HG03520 (cell line): ENCODE measurements around the gene LEF1.

Source experiments
- ATAC-seq: cut with Tn5 transposase; IDR thresholded peaks from one replicate; pipeline ENCODE4 v1.9.1; 2021; ENCODE audit warnings: mild to moderate bottlenecking, moderate library complexity; ENCODE audit not compliant: unreplicated experiment

LEF1 gene

DNA sequence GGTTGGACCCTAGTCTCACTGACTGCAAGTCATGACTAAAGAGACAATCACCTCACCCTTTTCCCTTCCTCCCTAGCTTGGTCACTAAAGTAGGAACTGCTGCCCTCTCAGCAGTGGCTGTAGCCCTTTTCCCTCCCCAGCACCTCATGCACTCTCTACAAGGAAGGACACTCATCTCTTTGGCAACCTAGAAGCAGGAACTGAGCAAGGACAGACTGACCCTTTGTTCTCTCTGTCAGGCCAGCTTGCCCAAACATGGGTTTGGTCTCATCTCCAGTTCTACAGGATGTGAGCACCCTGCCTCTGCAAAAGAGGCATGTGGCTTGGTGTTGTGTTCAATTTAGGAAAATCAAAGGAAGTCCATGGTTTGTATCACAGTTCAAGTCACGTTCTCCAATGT, 15.8 kb downstream of the LEF1 start:
- no peak for ATAC-seq

DNA sequence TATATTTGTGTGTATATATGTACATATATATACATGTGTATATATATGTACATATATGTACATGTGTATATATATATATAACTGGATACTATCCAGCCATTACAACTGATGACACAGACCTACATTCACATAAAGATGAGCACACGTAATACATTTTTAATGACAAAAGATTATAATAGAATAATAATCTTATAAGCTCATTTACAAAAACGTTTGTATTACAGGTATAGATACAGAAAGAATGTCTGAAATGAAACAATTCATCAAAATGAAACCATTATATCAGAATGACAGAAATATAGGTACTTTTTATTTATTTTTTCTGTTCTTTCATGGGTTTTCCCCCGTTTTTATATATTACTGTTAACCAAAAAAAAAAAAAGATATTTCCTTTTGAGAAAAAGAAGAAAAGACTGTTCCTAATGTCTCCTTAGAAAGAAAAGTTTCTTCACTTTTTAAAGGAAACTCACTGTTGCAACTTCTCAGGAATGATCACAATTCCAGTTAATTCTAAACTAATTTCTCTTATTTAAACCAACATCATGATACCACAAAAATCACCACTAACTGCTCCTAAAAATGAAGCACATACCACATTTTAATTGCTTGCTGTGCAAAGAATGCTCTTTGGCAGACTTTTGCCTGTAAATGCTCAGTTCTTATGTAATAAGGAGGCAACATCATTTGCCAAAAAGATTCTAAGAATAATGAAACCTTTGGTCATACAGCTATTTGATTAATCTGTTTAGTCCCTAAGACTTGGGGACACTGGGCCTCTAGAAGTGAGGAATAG, 18.9 kb downstream of the LEF1 start:
- no peak for ATAC-seq

DNA sequence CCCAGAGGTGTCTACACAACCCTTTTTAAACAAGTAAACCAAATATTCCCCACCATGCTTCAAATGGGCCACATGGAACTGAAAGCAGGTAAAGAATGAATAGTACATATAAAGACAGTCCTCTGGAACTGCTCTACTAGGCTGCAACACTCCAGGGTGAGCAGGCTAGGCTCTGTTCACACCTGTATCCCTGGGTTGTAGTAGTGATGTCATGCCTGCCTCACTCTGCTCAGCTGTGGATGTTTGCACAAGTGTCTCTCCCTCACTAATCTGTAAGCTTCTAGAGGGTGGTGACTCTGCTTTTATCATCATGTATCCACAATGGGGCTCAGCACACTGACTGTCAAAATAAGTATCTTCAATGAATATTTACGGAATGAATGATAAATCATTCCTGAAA, 20.4 kb downstream of the LEF1 start:
- no peak for ATAC-seq

DNA sequence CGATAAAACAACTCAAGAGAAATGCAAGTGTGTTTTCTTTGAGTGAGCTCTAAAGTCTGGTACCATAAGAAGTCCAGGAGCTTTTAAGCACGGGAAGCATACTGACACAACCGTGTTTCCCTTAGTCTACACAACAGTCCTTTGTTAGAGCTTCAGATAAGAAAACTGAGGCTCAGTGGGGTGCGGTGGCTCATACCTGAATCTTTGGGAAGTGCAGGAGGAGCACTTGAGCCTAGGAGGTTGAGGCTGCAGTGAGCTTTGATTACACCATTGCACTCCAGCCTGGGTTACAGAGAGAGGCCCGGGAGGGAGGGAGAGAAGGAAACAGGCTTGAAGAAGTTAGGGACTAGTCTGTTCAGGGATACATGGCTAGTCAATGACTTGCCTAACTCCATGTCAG, 21.9 kb downstream of the LEF1 start:
- ATAC-seq = no peak

DNA sequence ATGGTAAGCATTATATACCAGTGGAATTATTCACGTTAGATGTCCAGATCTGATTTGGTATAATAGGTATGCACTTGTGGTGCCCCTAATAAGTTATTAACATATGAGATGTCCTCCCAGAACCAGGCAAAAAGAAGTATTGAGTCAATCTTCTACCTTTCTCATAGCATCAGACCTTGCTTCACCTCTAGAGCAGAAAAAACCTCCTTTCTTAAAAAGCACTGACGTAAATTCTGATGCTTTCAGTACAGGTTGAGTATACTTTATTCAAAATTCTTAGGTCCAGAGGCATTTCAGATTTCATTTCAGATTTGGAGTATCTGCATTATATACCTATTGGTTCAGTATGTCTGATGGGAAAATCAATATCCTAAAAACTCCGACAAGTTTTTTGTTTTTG, 22.4 kb downstream of the LEF1 start:
- ATAC-seq = no peak

DNA sequence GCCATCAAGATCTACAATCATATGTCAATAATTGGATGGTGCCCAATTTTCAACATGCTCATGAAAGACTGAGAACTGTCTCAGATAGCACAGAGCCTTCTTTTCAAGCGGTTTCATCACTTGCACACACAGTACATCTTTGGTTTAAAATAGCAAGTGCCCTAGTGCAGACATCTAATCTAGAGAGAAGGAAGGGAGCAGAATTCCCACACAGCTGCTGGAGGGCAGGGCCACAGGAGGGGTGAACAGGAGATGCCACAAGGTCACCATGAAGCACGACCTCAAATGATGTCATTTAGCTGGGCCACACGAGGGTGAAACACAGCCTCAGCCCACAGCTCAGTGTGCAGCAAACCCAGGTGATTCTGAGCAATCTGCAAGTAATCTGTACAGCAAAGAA, 24.3 kb downstream of the LEF1 start:
- no peak for ATAC-seq

DNA sequence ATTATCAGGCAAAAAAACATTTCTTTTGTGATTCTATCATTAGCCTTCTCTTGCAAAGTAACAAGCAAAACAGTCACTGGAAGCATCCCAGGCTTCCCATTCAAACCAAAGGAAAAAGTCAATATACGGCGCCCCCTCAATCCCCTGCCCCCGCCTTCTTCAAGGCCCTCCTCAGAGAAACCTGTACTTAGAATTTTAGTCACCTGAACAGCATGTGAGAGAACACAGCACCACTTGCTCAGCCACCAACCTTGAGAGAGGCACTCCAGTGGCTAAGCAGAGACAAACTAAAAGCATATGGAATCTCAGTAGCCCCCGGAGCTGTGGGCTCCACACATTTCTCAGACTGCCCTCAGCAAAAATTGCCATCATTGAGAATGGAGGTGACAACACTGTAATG, 25.2 kb downstream of the LEF1 start:
- no peak for ATAC-seq

DNA sequence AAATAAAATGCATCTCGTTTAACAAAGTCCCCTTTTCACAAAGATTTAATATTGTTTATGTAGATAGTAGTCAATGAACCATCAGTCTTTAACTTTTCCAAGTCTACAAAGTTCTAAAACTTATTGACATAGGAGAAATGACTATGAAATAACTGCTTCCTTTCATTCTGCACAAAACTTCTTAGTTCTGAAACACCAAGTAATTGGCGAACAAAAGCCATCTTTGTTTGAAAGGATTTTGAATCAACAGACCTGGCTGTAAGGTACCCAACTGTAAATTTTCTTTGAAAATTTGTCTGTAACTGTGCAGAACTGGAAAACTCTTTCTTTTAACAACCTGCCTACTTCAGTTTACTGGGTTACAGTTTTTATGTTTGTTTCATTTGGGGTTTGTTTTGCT, 25.9 kb downstream of the LEF1 start:
- no peak for ATAC-seq

DNA sequence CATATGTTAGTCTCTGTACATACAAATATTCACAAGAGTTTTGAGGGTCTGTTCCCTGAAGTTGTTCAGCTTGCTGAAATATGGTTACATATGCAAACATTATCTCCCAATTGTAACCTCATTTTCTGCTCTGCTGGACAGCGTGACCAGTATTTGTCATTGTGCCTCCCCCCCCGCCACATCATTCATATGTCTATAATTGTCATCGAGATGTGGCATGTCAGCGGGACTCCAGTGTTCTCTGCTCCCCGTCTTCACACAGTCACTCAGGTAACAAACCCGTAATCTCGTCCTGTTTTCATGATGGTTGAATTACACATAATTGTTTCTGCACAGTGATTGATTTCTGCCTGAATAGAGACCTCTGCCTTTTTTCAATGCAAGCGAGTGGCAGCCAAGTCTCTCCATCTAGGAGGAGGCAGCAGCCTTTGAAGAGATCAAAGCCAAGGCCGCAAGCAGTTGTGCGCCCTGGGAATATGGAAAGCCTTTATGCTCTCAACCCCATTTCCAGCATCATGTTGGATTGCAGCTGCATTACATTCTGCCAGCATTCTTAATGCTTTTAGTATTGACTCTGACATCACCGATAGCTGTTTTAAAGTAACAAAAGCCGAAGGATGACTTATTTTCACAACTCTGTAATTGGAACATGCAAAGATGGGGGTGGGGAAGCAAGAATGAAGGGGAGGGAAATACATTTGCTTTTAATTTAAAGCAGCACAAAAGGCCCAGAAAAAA, 27.4 kb downstream of the LEF1 start:
- no peak for ATAC-seq

DNA sequence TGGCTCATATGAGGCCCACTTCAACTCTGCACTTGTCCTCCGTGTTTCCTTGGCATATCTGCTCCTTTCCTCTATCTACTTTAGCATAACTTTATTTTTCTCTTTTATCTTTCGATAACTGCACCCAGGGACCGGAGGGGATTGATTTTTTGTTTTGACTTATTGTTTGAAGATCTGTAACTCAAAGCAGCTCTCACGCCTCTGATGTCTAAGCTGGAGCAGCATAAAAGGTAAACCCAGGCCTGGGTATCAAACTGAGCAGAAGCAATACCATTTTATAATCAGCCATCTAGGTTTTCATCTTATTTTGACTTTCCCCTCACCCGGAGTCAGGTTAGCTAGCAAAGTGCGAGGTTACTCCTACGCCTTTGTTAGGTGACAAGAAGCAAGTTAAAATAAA, 28.4 kb downstream of the LEF1 start:
- no peak for ATAC-seq

DNA sequence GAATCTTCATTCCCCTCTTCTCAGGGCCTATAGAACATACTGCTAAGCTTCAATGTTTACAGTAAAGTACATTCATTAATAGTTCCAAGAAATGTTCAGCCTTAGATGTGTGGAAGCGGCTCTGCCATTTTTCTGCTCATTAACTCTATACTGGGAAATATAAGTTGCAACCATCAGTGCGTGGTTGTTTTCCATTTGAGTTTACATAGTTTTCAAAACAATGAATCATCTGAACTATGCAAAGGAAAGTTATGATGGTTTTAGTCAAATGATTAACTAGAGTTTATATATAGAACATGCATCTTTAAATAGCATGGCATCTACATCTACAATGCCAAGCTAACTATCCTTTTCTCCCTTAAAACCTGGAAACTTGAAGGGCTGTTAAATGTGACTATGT, 29.6 kb downstream of the LEF1 start:
- no peak for ATAC-seq

DNA sequence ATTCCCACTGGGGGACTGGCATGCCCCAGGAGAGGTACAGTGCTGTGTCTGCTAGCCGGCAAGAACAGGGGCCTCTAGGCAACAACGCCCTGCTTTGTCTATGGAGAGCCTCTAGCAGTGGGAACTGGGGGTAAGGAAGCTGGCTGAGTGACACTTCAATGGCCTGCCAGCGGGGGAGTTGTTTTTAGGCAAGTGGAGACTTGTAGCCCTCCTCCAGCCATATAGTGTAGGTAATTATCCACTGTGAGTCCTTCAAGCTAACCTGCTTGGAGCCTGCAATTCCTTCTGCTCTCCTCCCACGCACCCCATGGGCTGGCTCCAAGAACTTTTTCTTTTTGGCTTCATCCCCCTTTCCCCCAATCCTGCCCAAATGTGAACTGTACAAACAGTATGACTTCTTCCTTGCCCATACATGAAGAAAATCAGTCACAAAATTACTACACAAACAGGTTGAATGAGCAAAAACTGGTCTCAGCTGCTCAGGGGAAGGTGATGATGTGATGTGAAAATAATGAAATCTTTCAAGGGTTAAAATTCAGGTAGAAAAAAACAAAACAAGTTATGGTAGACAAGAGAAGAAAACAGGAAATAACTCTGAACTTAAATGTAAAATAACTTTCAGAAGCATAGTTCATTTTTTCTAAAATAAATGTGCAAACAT, 33.1 kb downstream of the LEF1 start:
- no peak for ATAC-seq

DNA sequence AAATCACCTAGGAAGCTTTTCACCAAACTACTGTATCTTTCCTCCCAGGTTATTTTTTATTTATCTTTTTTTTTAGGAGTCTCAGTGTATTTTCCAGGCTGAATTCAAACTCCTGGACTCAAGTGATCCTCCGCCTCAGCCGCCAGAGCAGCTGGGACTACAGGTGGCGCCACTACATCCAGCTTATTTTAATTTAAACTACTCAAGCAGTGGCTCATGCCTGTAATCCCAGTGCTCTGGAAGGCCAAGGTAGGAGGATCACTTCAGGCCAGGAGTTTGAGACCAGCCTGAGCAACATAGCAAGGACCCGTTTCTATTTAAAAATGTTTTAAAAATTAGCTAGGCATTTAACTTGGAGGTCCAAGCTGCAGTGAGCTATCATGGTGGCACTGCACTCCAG, 37.8 kb downstream of the LEF1 start:
- no peak for ATAC-seq

DNA sequence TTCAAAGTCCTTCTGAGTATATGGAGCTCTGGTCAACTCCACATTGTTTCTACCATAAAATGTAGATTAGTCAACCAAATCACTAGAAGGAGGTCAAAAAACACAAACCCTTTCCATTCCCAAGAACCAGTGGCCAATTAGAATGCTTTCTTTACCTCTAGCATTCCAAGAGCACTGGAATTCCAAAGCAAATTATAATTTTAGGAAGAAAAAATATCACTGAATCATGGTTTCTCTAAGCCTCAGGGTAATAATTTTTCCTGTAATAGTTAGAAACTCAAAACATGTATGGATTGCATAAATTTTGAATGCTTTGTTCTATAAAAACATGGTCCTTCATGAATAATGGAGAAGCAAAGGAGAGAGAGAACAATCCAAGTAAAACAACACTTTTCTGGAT, 39.5 kb downstream of the LEF1 start:
- no peak for ATAC-seq

DNA sequence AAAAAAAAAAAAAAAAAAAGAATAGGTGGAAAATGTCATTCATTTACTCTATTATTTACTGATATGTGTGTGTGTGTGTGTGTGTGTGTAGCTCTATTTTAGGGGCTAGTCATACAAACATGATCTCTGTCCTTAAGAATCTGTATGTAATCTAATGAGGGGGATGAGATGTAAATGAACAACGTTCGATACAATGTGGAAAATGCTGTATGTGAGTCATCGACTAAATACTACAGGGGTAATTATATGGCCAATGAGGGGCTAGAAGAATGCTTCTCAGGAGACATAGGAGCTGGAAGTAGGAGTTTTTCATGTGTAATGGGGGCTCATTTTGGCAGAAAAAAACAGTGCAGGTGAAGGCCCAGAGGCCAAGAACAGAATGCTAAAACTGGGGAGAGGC, 41.9 kb downstream of the LEF1 start:
- ATAC-seq = no peak

DNA sequence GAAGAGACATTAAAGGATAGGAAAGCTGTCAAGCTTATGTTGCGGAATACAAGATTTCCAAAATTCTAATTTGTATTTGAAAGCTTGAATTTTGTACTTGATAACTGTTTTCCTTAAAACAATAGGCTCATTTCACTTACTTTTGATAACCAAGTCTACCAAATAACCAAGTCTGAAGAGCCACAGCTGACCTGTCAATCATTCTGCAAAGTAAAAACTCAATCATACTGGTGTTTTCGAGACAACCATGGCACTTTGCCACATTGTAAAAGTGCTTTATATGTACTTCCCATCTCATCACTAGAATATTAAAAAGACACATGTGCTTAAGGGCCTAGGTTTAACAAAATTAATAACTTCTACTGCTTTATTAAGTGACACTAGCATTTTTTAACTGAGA, 47.9 kb downstream of the LEF1 start:
- ATAC-seq = no peak

DNA sequence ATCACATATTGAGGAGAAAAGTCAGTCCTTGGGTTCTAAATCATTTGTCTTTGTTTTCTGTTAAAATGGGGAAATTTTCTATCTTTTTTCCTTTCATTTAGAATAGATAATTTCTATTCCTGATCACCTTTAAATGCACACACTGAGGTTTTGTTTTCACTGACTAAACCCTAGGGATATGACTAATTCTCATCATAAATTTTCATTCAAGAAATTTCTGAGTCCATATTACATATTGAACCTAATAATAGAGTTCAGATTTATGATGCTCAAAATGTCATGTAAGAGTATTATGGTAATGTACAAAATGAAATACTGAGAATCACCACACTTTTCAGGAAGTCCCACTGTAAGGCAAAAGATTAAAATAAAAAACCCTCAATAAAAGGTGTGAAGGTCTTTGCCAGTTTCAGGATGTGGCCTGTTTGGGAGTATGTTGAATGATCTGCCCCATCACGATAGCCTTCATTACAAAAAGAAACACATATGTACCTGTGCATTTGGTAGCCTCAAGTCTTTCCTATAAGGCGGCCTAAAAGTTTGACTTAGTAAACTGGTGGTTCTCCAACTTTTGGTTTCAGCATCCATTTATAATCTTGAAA, 49.4 kb downstream of the LEF1 start:
- peak; percentile 21 for ATAC-seq

DNA sequence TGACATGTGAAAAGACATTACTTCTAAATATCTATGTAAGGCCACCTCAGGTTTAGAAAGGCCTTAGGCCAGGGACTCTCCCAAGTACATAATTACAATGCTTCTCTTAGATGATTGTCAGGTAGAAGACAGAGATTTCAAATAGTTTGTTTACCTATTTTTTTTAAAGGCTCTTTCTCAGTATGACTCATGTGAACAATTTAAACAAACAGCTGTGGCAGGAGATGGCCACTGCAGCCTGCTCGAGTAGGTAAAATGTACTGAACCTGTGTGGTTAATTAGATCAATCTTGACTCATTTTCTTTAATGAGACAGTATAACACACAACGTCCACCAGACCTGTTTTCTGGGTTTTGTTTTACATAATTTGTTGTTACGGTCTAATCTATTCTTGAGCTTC, 50.2 kb downstream of the LEF1 start:
- ATAC-seq = peak; percentile 92

DNA sequence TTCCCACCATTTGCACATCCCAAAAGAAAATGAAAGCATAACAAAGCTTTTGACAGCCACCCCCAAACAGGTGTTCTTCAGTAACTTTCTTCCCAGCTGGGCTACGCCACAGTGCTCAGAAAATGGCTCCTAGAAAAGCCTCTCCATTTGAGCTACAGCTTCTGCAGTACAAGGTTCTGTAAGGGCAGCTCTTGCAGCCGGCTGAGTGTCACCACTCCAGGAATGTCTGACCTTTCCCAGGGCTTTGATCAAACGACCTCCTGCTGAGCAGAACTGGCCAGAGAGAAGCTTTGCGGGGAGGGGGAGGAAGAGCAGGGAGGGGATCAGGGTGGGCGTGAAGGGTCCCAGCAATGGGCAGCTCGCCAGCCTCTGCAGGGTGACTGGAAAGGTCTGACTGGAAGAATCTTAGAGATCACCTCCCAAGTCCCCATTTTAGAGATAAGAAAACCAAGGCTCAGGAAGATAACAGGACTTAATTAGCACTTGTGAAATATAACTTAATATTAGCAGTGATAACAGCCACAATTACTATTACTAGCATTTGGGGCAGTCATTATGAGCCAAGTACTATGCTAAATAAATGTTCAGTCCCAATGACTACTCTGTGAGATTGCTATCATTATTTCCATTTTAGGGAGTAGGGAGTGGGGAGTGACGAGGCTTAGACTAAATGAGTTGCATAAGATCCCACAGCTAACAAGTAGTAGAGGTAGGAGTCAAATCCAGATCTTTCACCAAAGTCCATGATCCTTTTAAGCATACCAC, 51.1 kb downstream of the LEF1 start:
- no peak for ATAC-seq

DNA sequence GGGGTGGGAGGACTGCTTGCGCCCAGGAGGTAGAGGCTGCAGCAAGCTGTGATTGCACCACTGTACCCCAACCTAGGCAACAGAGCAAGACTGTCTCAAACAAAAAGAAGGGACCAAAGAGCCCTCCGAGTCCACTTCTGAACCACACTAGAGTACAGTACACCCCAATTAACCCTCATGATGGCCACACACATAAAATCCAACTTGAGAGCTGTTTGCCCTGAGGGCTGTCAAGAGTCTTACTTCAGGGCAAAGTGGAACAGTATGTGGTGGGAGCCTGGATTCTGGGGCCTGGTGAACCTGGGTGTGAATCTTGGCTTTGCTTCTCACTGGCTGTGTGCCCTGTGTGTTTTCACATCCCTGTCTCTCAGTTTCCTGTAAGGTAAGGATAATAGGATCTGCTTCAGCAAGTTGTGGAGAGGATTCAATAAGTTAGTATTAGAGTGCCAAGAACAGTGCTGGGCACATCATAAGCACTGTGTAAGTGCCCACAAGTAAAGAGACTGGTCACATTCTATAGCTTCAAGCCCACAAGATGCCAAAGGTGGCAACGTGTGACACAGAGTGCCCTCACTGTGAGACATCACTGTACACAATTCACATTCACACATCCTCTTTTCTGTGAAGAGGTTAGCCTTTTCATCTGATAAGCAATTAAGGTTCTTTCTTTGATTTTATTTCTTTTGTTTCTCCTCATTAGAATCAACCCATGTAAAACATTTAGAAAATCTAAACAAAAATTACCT, 52.1 kb downstream of the LEF1 start:
- no peak for ATAC-seq
